ENCODE data around the gene H2AZ1. TPM values are rescaled to one million over a fixed set of nuclear protein-coding genes. Genes with fewer than 3 reads are reported as not detected.

H2AZ1 gene
- polyA plus RNA-seq, 1 donor from 2014 or later: 571 TPM

GRCh38 chr4:99915449-99915848 lies 34.6 kb downstream of the H2AZ1 start:
- no peak for TF ChIP-seq MXI1 (conservative IDR thresholded peaks at IDR 0.05; ENCODE audit: poor library complexity, severe bottlenecking)
- no peak for TF ChIP-seq SMC3 (conservative IDR thresholded peaks at IDR 0.05; ENCODE audit: poor library complexity)
- TF ChIP-seq EP300 (conservative IDR thresholded peaks at IDR 0.05; ENCODE audit: poor library complexity, severe bottlenecking): no peak
- TF ChIP-seq, protein P1, sequence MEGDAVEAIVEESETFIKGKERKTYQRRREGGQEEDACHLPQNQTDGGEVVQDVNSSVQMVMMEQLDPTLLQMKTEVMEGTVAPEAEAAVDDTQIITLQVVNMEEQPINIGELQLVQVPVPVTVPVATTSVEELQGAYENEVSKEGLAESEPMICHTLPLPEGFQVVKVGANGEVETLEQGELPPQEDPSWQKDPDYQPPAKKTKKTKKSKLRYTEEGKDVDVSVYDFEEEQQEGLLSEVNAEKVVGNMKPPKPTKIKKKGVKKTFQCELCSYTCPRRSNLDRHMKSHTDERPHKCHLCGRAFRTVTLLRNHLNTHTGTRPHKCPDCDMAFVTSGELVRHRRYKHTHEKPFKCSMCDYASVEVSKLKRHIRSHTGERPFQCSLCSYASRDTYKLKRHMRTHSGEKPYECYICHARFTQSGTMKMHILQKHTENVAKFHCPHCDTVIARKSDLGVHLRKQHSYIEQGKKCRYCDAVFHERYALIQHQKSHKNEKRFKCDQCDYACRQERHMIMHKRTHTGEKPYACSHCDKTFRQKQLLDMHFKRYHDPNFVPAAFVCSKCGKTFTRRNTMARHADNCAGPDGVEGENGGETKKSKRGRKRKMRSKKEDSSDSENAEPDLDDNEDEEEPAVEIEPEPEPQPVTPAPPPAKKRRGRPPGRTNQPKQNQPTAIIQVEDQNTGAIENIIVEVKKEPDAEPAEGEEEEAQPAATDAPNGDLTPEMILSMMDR (IDR thresholded peaks at IDR 0.05; ENCODE audit: poor library complexity, severe bottlenecking): no peak
- TF ChIP-seq, protein P2, sequence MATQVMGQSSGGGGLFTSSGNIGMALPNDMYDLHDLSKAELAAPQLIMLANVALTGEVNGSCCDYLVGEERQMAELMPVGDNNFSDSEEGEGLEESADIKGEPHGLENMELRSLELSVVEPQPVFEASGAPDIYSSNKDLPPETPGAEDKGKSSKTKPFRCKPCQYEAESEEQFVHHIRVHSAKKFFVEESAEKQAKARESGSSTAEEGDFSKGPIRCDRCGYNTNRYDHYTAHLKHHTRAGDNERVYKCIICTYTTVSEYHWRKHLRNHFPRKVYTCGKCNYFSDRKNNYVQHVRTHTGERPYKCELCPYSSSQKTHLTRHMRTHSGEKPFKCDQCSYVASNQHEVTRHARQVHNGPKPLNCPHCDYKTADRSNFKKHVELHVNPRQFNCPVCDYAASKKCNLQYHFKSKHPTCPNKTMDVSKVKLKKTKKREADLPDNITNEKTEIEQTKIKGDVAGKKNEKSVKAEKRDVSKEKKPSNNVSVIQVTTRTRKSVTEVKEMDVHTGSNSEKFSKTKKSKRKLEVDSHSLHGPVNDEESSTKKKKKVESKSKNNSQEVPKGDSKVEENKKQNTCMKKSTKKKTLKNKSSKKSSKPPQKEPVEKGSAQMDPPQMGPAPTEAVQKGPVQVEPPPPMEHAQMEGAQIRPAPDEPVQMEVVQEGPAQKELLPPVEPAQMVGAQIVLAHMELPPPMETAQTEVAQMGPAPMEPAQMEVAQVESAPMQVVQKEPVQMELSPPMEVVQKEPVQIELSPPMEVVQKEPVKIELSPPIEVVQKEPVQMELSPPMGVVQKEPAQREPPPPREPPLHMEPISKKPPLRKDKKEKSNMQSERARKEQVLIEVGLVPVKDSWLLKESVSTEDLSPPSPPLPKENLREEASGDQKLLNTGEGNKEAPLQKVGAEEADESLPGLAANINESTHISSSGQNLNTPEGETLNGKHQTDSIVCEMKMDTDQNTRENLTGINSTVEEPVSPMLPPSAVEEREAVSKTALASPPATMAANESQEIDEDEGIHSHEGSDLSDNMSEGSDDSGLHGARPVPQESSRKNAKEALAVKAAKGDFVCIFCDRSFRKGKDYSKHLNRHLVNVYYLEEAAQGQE (IDR thresholded peaks at IDR 0.05; ENCODE audit: borderline replicate concordance): no peak
- no peak for TF ChIP-seq POLR2AphosphoS5 (IDR thresholded peaks at IDR 0.05)
- TF ChIP-seq TAF1 (IDR thresholded peaks at IDR 0.05; ENCODE audit: low read depth): no peak
- no peak for TF ChIP-seq EZH2 (IDR thresholded peaks at IDR 0.05; ENCODE audit: borderline replicate concordance, insufficient read depth, low read length, poor library complexity, severe bottlenecking)
- TF ChIP-seq RAD21 (conservative IDR thresholded peaks at IDR 0.05): no peak
- Histone ChIP-seq H3K9me2 (ENCODE audit: insufficient read depth, low read length) (no peaks in the 10 kb centered on the region), H3K9ac (ENCODE audit: low read length) (no peak overlapping the region), H3K79me2 (replicated peaks; ENCODE audit: insufficient read depth, low read length) (no peaks in the 10 kb centered on the region), H3K27ac (ENCODE audit: low read length) (no peak overlapping the region), H3K4me3 (ENCODE audit: low read length) (no peak overlapping the region), H3F3A (ENCODE audit: insufficient read depth, low read length, poor library complexity, severe bottlenecking) (no peaks in the 10 kb centered on the region), H3K9me3 (ENCODE audit: low read length) (no peaks in the 10 kb centered on the region), H3K4me2 (ENCODE audit: low read length) (no peak overlapping the region), H3K36me3 (ENCODE audit: insufficient read depth, low read length) (peaks cover 4% of the 10 kb centered on the region), H2AFZ (ENCODE audit: low read depth, low read length) (no peak overlapping the region), H4K20me1 (ENCODE audit: insufficient read depth) (no peaks in the 10 kb centered on the region), H3K27me3 (ENCODE audit: insufficient read depth, low read depth, low read length) (no peaks in the 10 kb centered on the region)

Other genes with a start within 250 kb of the H2AZ1 start
- gene DAPP1, start 133.4 kb downstream of the H2AZ1 start, polyA plus RNA-seq: not detected in 2 replicates
- 172 and 203 TPM in 2 replicates for gene LAMTOR3, start 55.8 kb downstream of the H2AZ1 start, polyA plus RNA-seq
- 39.6 and 41.3 TPM in 2 replicates for gene DNAJB14, start 3.7 kb downstream of the H2AZ1 start, polyA plus RNA-seq
- gene DDIT4L, start 240.2 kb upstream of the H2AZ1 start, polyA plus RNA-seq: 0.28 TPM in 1 of 2 replicates, not detected in the other